PC-9 (cell line): ENCODE data around the gene SYNJ2. TPM values are rescaled to one million over a fixed set of nuclear protein-coding genes. Genes with fewer than 3 reads are reported as not detected.

ENCODE experiments used
- BruUV-seq: library from RNA; stranded (reverse); fragments of 400-500 nt; replicated peaks from 2 replicates; lab custom pipeline; 2021; lab: Mats Ljungman, UMichigan
- CTCF ChIA-PET: fragments of 300-600 bp; sonication (Branson Sonifier 250); formaldehyde crosslinking; loops from one replicate; lab custom pipeline; 2022; ENCODE audit warnings: antibody characterized with exemption; lab: Charles Lee
- POLR2A ChIA-PET: fragments of 300-600 bp; sonication (Branson Sonifier 250); formaldehyde crosslinking; loops from one replicate; lab custom pipeline; 2022; ENCODE audit warnings: antibody characterized with exemption; ENCODE audit not compliant: unreplicated experiment; lab: Charles Lee
- DNase-seq, 2 experiments: peaks; one replicate each; pipeline versions ENCODE4 v3.0.0 to v3.0.0-alpha.2; 2015 to 2022; ENCODE audit warnings: mixed read lengths in 1 of 2
- H2AFZ ChIP-seq: fragments of 200-600 bp; sonication (generic); 2 replicates; pipeline ENCODE4 v1.8.1; 2017; ENCODE audit warnings: antibody characterized with exemption
- H3F3A ChIP-seq: fragments of 200-600 bp; sonication (generic); 2 replicates; pipeline ENCODE4 v1.8.1; 2017; ENCODE audit warnings: antibody characterized with exemption, mild to moderate bottlenecking, low read depth; ENCODE audit not compliant: insufficient read depth
- H3K27ac ChIP-seq: fragments of 200-600 bp; sonication (generic); 2 replicates; pipeline ENCODE4 v1.6.1; 2016; ENCODE audit warnings: mixed run types
- H3K27me3 ChIP-seq: fragments of 200-600 bp; sonication (generic); 2 replicates; pipeline ENCODE4 v1.6.1; 2016; ENCODE audit warnings: low read depth, mixed run types; ENCODE audit not compliant: insufficient read depth
- H3K36me3 ChIP-seq: fragments of 200-600 bp; sonication (generic); 2 replicates; pipeline ENCODE4 v1.6.1; 2016; ENCODE audit warnings: low read depth, mixed run types
- H3K4me1 ChIP-seq: fragments of 200-600 bp; sonication (generic); replicated peaks from 2 replicates; pipeline ENCODE4 v1.6.1; 2016; ENCODE audit warnings: mixed run types; ENCODE audit not compliant: insufficient read depth
- H3K4me2 ChIP-seq: fragments of 200-600 bp; sonication (generic); 2 replicates; pipeline ENCODE4 v1.6.1; 2017; ENCODE audit warnings: mixed run types
- H3K4me3 ChIP-seq: fragments of 200-600 bp; sonication (generic); 2 replicates; pipeline ENCODE4 v1.6.1; 2016; ENCODE audit warnings: mixed run types
- H3K79me2 ChIP-seq: fragments of 200-600 bp; sonication (generic); 2 replicates; pipeline ENCODE4 v1.6.1; 2017; ENCODE audit warnings: low read depth, mixed run types
- H3K9me2 ChIP-seq: fragments of 200-600 bp; sonication (generic); 2 replicates; pipeline ENCODE4 v1.8.1; 2017; ENCODE audit warnings: mild to moderate bottlenecking; ENCODE audit not compliant: insufficient read depth
- H3K9me3 ChIP-seq: fragments of 200-600 bp; sonication (generic); 2 replicates; pipeline ENCODE4 v1.8.1; 2016; ENCODE audit warnings: low read depth; ENCODE audit not compliant: insufficient read depth
- H4K20me1 ChIP-seq: fragments of 200-600 bp; sonication (generic); 2 replicates; pipeline ENCODE4 v1.8.1; 2017; ENCODE audit not compliant: insufficient read depth
- CTCF ChIP-seq: fragments of 200-600 bp; sonication (generic); conservative IDR thresholded peaks from 2 replicates; pipeline ENCODE4 v1.6.1; 2017; ENCODE audit warnings: mixed run types, antibody characterized with exemption, mild to moderate bottlenecking, moderate library complexity
- EZH2 ChIP-seq: fragments of 200-600 bp; sonication (generic); IDR thresholded peaks from 2 replicates; pipeline ENCODE4 v1.8.0; 2017; ENCODE audit warnings: antibody characterized with exemption, low read depth
- intact Hi-C: fragments of 100-400 bp; cut with micrococcal nuclease; formaldehyde crosslinking; loops from one replicate; pipeline ENCODE4 v1.10.0; 2022; ENCODE audit not compliant: unreplicated experiment
- total RNA-seq: library from RNA; stranded (reverse); gene quantifications from 2 replicates; pipeline ENCODE4 v1.2.3, GENCODE V29; 2021

SYNJ2 gene
- total RNA-seq, 1 experiment from 2014 or later: 30.3 TPM

- POLR2A ChIA-PET: no interaction called here
- Histone ChIP-seq H3K4me1 (peaks cover 31% of the 10 kb centered on the region), H3K79me2 (peaks cover 70% of the 10 kb centered on the region), H2AFZ (no peak overlapping the region), H3K36me3 (no peaks in the 10 kb centered on the region), H3K27ac (no peak overlapping the region), H3F3A (peaks cover 17% of the 10 kb centered on the region; the same call in 1 of the 2 replicates), H4K20me1 (peaks cover 10% of the 10 kb centered on the region; the same call in 1 of the 2 replicates), H3K4me3 (no peak overlapping the region), H3K27me3 (no peaks in the 10 kb centered on the region), H3K9me3 (no peaks in the 10 kb centered on the region), H3K9me2 (no peaks in the 10 kb centered on the region), H3K4me2 (no peak overlapping the region)
- TF ChIP-seq CTCF: no peak
- TF ChIP-seq EZH2: no peak
- intact Hi-C loops: no loop called here
- BruUV-seq: no TSS peak
- CTCF ChIA-PET: interaction anchor here (0.6 kb wide), 1 partner anchor 93 kb away, joined by 6 read pairs; no protein-coding TSS in a partner anchor
- DNase-seq: no peak
Measured at GRCh38 chr6:157997893-157998608, 16.4 kb downstream of the SYNJ2 start.

GRCh38 chr6:157998707-157999167 lies 17.1 kb downstream of the SYNJ2 start:
- H3K4me3 ChIP-seq: no peak overlapping the region
- H3F3A ChIP-seq: peaks cover 24% of the 10 kb centered on the region; the same call in 1 of the 2 replicates
- no TSS peak for BruUV-seq
- H3K9me3 ChIP-seq: no peaks in the 10 kb centered on the region
- H3K4me1 ChIP-seq: peaks cover 33% of the 10 kb centered on the region
- H2AFZ ChIP-seq: no peak overlapping the region
- H4K20me1 ChIP-seq: 0 out of 2 replicates have a peak, but pooled peaks cover 10% of the 10 kb centered on the region
- H3K79me2 ChIP-seq: peaks cover 71% of the 10 kb centered on the region
- no peak for DNase-seq
- H3K27ac ChIP-seq: no peak overlapping the region
- no peaks in the 10 kb centered on the region for H3K9me2 ChIP-seq
- POLR2A ChIA-PET: interaction anchor here (0.5 kb wide), 1 partner anchor 43 kb away, joined by 4 read pairs; no protein-coding TSS in a partner anchor
- H3K36me3 ChIP-seq: no peaks in the 10 kb centered on the region
- TF ChIP-seq CTCF (no peak), EZH2 (no peak)
- intact Hi-C loops: no loop called here
- H3K27me3 ChIP-seq: no peaks in the 10 kb centered on the region
- H3K4me2 ChIP-seq: no peak overlapping the region
- CTCF ChIA-PET: no interaction called here

- Histone ChIP-seq H3F3A (peaks cover 27% of the 10 kb centered on the region; the same call in 1 of the 2 replicates), H3K27ac (no peak overlapping the region), H3K36me3 (no peaks in the 10 kb centered on the region), H3K9me2 (no peaks in the 10 kb centered on the region), H3K4me1 (peaks cover 33% of the 10 kb centered on the region), H3K79me2 (peaks cover 72% of the 10 kb centered on the region), H3K9me3 (no peaks in the 10 kb centered on the region), H3K4me3 (no peak overlapping the region), H4K20me1 (0 out of 2 replicates have a peak, but pooled peaks cover 4% of the 10 kb centered on the region), H3K4me2 (no peak overlapping the region), H2AFZ (no peak overlapping the region), H3K27me3 (no peaks in the 10 kb centered on the region)
- DNase-seq: no peak
- BruUV-seq: no TSS peak
- CTCF ChIA-PET: no interaction called here
- intact Hi-C loops: no loop called here
- POLR2A ChIA-PET: interaction anchor here (0.5 kb wide), 1 partner anchor 42 kb away, joined by 4 read pairs; no protein-coding TSS in a partner anchor
- TF ChIP-seq EZH2: no peak
- no peak for TF ChIP-seq CTCF
Measured at GRCh38 chr6:157999168-158000051, 17.7 kb downstream of the SYNJ2 start.
